ENCODE measurements around the gene PHLDB1.
"Not testable (repeated sequence)": the region's sequence is repeated elsewhere in the genome, so short reads cannot be mapped to it uniquely, and the experiment has no call there.

The PHLDB1 gene

GRCh38 chr11:118596224-118597146, 10.9 kb upstream of the PHLDB1 start:
- DNase-seq (ENCODE audit: insufficient read length, low spot score) (no peak), FAIRE-seq (no peak)
- TF ChIP-seq, protein P1, sequence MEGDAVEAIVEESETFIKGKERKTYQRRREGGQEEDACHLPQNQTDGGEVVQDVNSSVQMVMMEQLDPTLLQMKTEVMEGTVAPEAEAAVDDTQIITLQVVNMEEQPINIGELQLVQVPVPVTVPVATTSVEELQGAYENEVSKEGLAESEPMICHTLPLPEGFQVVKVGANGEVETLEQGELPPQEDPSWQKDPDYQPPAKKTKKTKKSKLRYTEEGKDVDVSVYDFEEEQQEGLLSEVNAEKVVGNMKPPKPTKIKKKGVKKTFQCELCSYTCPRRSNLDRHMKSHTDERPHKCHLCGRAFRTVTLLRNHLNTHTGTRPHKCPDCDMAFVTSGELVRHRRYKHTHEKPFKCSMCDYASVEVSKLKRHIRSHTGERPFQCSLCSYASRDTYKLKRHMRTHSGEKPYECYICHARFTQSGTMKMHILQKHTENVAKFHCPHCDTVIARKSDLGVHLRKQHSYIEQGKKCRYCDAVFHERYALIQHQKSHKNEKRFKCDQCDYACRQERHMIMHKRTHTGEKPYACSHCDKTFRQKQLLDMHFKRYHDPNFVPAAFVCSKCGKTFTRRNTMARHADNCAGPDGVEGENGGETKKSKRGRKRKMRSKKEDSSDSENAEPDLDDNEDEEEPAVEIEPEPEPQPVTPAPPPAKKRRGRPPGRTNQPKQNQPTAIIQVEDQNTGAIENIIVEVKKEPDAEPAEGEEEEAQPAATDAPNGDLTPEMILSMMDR (IDR thresholded peaks at IDR 0.05; ENCODE audit: insufficient read depth, missing control alignments), result no peak

DNA sequence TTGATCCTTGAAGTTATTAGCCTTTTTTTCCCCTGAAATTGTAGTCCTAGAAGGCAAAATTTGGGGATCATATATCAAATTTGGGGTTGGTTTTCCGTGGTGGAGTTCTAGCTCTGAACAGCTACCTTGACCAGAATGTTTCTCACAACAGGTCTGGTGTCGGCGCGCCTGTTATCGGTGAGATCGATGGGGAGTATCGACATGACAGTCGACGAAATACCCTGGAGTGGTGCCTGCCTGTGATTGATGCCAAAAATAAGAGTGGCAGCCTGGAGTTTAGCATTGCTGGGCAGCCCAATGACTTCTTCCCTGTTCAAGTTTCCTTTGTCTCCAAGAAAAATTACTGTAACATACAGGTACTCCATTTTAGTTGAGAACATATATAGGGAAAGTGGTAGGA, 9.9 kb upstream of the PHLDB1 start:
- no peak for FAIRE-seq
- TF ChIP-seq, protein P1 (IDR thresholded peaks at IDR 0.05; ENCODE audit: insufficient read depth, missing control alignments), result no peak
- DNase-seq (ENCODE audit: insufficient read length, low spot score), result no peak

- TF ChIP-seq, protein P1 (IDR thresholded peaks at IDR 0.05; ENCODE audit: insufficient read depth, missing control alignments), result no peak
- no peak for DNase-seq (ENCODE audit: insufficient read length, low spot score)
- no peak for FAIRE-seq
Observed at GRCh38 chr11:118602331-118602730, 5.1 kb upstream of the PHLDB1 start.

GRCh38 chr11:118603709-118604108, 3.7 kb upstream of the PHLDB1 start:
- DNase-seq (ENCODE audit: insufficient read length, low spot score); FAIRE-seq: not testable (repeated sequence)

DNA sequence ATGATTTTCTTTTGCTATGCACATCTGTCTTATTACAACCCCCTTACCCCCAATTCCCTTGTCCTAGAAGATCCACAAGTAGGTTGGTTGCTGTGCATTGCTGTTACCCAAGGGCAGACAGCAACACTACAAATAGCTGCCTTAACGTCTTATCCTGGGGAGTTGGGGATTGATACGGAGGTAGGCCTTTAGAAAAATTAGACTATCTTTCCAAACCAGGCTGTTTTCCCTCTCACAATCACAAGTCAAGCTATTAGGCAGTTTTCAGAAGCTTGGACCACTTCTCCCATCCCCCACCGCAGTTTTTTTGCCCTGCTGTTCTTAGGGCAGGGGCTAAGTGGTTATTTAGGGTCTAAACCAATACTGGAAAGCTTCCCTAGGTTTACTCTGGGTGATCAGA, 2.8 kb upstream of the PHLDB1 start:
- TF ChIP-seq, protein P1 (IDR thresholded peaks at IDR 0.05; ENCODE audit: insufficient read depth, missing control alignments), result no peak
- no peak for FAIRE-seq
- no peak for DNase-seq (ENCODE audit: insufficient read length, low spot score)

DNA sequence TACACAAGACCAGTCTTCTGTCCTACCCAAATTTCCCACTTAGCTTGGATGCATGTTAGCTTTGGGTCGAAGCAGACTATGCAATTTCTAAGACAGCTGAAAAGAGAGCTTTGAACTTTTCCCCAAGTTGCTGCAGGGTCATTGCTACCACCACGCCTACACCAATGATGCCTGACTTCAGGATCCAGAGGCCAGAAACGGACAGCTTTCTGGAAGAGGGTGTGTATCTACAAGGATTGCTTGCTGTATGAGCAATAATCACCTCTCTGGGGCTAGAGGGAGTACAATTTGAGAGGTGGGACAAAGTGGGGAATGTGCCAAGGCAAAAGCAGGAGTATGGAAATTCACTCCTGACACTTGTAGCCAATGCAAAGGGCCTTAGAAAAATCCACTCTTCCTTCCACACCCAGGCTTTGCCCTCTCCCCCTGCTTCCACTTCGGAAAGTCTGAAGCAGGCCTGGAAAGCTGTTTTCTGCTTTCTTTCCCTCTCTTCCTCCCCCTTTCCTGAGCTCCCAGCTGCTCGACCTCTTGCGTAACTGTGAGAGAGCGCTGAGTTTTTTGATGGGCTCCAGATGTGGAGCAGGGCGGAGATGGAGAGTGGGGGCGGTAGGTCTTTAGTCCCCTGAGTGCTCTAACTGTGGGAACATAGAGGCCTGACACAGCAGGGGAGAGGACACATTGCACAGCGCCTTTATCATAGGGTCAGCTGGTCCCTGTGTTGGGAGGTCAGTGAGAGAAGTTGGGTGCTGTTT, 2.1 kb upstream of the PHLDB1 start:
- FAIRE-seq, result no peak
- DNase-seq (ENCODE audit: insufficient read length, low spot score), result no peak
- TF ChIP-seq, protein P1 (IDR thresholded peaks at IDR 0.05; ENCODE audit: insufficient read depth, missing control alignments), result no peak

GRCh38 chr11:118606157-118606843, 1.1 kb upstream of the PHLDB1 start:
- TF ChIP-seq, protein P1 (IDR thresholded peaks at IDR 0.05; ENCODE audit: insufficient read depth, missing control alignments), result no peak
- FAIRE-seq (no peak), DNase-seq (ENCODE audit: insufficient read length, low spot score) (no peak)
